K562 treated with DMSO at 1 percent for 12 hours (cell line): ENCODE data around the gene INHBB. TPM values are rescaled to one million over a fixed set of nuclear protein-coding genes. Genes with fewer than 3 reads are reported as not detected.

Experiments
- total RNA-seq: library from RNA; unstranded; fragments of 300-600 nt; gene quantifications from 2 replicates; pipeline ENCODE4 v1.2.3, GENCODE V29; 2022; ENCODE audit not compliant: insufficient read depth

INHBB gene
- not detected in 2 replicates for total RNA-seq

GRCh38 chr2:120346026-120346666, at the start of gene INHBB:
INHBB (plus strand) TSS chr2:120346136; CDS start chr2:120346189, 53 bp downstream.

Other genes starting within 250 kb of the INHBB start
- 10.1 and 25.4 TPM in 2 replicates for gene TMEM185B, start 122.7 kb upstream of the INHBB start, total RNA-seq
- gene RALB, start 93.3 kb upstream of the INHBB start, total RNA-seq, result 48.0 and 90.9 TPM in 2 replicates